Measurements from ENCODE around the gene CNOT1.
A peak's percentile ranks its signal among the peaks of the same experiment; 100 is the strongest.
"Not testable (repeated sequence)": the region's sequence is repeated elsewhere in the genome, so short reads cannot be mapped to it uniquely, and the experiment has no call there.

Gene CNOT1

DNA sequence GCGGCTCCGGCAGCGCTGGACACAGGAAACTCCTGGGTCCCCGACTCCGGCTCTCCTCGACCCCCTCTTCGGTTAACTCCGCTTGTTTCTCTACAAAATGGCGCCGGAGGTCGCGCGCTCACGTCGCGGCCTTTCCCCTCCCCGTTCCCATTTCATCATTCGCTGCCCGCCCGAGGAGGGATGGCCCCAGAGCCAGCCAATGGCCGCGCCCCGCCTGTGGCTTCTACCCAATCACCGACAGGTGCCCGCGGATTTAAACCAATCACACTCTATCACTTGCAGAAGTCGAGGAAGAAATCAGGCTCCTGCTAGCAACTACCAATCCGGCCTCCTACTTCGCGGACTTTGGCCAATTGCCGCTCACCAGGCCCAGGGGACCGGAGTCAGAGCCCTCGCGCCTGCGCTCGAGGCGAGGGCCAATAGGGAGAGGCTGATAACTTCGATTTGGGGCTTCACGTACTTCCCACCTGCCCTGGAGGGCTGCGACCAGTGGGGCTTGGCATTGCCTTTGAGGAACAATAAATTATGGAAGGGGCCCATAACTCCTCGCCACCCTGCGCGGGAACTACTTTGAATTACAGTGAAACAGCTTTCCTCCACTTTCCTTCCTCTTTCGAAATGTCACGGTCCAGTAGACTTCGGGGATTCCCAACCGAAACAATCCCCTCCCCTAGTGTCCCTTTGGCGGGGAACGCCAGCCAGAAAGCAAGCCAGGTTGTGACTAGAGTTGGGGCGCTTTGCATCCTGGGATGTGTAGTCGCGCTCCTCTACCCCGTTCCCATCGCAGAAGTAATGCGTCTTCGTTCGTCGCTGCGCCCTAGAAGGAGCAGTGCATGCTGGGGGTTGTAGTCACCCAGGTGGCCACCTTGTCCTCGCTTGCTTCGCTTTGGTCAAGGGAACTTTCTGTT is at the start of gene CNOT1:
Gene CNOT1, minus strand, starts transcription at position 94 of the 908 bp plus-strand sequence. CDS start 30,489 bp downstream, outside the sequence.
- H3K27ac ChIP-seq (ENCODE audit: low read depth, low read length): peak within 1 kb of the TSS; percentile 99
- H3K4me3 ChIP-seq (ENCODE audit: low read depth, low read length): peak within 1 kb of the TSS; percentile 86
- H3K27me3 ChIP-seq (ENCODE audit: control insufficient read depth, insufficient read depth, low read length): no peaks in the 10 kb centered on the region
- H3K4me1 ChIP-seq (ENCODE audit: control insufficient read depth, insufficient read depth, low read length): 0 out of 2 replicates have a peak, but pooled peaks cover 5% of the 10 kb centered on the region
- no peaks in the 10 kb centered on the region for H3K9me3 ChIP-seq (ENCODE audit: control insufficient read depth, insufficient read depth, low read length)
- peaks cover 12% of the 10 kb centered on the region; the same call in 1 of the 2 replicates for H3K36me3 ChIP-seq (ENCODE audit: control insufficient read depth, insufficient read depth, low read length)
- peak within 1 kb of the TSS; percentile 97 for H3K9ac ChIP-seq (ENCODE audit: low read depth, low read length)

DNA sequence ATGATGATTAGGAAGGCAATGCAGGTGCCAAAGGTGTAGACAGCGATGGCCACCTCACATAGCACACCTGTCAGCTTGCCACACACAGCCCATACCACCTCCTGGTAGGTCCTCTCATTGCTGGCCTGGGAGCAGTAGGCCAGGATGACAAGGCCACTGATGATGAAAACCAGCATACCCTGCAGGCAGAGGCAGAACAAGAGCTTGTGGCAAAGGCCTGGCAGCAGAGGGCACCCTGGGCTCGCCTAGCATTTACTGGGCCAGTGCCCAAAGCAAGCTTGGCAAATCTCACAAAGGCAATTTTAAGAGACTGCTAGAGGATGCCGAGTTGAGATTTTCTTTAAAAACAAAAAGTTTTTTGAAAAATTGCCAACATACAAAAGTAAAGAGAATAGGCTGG is 49.1 kb upstream of the CNOT1 start:
- H3K4me1 ChIP-seq (ENCODE audit: control insufficient read depth, insufficient read depth, low read length): no peaks in the 10 kb centered on the region

DNA sequence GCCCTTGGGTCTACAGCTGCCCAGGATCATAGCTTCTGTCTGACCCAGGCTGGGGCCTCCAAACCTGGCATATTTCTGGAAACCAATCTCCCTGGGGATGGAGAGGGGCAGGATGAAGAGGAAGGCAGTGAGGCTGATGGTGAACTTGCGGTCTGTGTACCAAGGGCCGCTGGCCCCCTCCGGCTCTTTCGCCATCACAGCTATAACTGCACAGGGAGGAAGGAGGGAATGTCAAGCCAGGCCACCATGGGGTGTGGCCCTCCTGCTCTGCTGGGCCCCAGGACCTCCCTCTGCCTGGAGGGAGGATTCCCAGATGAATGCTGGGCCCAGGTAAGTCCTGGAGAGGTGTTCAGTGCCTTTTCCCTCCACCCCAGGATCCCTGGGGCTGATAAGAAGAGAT is 48.6 kb upstream of the CNOT1 start:
- Histone ChIP-seq H3K9me3 (ENCODE audit: control insufficient read depth, insufficient read depth, low read length) (no peaks in the 10 kb centered on the region), H3K27me3 (ENCODE audit: control insufficient read depth, insufficient read depth, low read length) (no peaks in the 10 kb centered on the region), H3K4me1 (ENCODE audit: control insufficient read depth, insufficient read depth, low read length) (no peaks in the 10 kb centered on the region), H3K27ac (ENCODE audit: low read depth, low read length) (no peak overlapping the region), H3K4me3 (ENCODE audit: low read depth, low read length) (no peak overlapping the region), H3K9ac (ENCODE audit: low read depth, low read length) (no peak overlapping the region), H3K36me3 (ENCODE audit: control insufficient read depth, insufficient read depth, low read length) (peaks cover 53% of the 10 kb centered on the region)

More for the DNA sequence above, 49.1 kb upstream of the CNOT1 start:
- Histone ChIP-seq H3K4me3 (ENCODE audit: low read depth, low read length) (no peak overlapping the region), H3K27ac (ENCODE audit: low read depth, low read length) (no peak overlapping the region), H3K36me3 (ENCODE audit: control insufficient read depth, insufficient read depth, low read length) (peaks cover 53% of the 10 kb centered on the region), H3K27me3 (ENCODE audit: control insufficient read depth, insufficient read depth, low read length) (no peaks in the 10 kb centered on the region), H3K9ac (ENCODE audit: low read depth, low read length) (no peak overlapping the region), H3K9me3 (ENCODE audit: control insufficient read depth, insufficient read depth, low read length) (no peaks in the 10 kb centered on the region)

DNA sequence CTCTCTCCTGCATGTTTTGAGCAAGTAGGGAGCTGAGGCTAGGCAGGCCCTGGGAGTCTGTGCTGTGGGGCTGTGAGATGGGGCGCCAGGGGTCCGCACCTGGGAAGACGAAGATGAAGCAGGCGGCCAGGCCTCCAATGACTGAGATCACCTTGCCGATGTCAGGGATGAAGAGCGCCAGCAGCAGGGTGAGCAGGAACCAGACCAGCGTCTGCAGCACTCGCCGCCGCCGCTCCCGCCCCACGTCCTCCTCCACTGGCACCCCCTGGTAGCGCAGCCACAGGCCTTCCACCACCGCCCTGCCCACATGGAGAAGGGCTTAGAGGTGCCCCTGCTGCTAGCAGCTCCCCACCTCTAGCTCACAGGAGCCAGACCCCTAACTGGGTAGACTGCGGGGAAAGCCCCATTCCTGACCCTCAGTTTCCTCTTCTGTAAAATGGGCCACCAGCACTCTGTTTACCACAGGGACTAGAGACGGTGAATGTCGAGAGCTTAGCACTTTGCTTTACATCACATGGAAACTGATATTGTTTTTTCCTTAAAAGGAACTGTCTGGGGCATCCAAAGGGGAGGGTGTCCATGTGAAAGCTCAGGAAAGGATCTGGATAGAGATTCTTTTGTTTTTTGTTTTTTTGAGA is 41.4 kb upstream of the CNOT1 start:
- no peak overlapping the region for H3K9ac ChIP-seq (ENCODE audit: low read depth, low read length)
- peaks cover 48% of the 10 kb centered on the region for H3K36me3 ChIP-seq (ENCODE audit: control insufficient read depth, insufficient read depth, low read length)

DNA sequence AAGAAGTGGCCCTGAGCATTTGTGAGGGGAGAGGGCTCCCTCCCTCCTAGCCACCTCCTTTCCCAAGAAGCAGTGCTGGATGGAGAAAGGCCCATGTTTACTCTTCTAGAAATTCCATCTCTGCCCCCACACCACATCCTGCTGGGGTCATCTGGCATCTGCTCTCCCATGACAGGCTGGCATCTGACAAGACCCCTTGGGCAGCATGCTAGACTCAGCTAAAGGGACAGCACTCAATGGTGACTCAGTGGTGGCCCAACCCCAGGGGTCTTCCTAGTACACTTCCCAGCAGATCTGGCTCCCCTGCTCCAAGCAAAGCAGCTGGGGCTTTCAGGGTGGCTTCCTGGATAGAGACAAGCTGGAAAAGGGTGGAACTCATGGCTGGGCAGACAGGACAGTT is 40.6 kb upstream of the CNOT1 start:
- H3K9ac ChIP-seq (ENCODE audit: low read depth, low read length): no peak overlapping the region
- H3K9me3 ChIP-seq (ENCODE audit: control insufficient read depth, insufficient read depth, low read length): no peaks in the 10 kb centered on the region
- no peaks in the 10 kb centered on the region for H3K4me1 ChIP-seq (ENCODE audit: control insufficient read depth, insufficient read depth, low read length)
- no peak overlapping the region for H3K4me3 ChIP-seq (ENCODE audit: low read depth, low read length)
- no peak overlapping the region for H3K27ac ChIP-seq (ENCODE audit: low read depth, low read length)
- peaks cover 40% of the 10 kb centered on the region for H3K36me3 ChIP-seq (ENCODE audit: control insufficient read depth, insufficient read depth, low read length)
- H3K27me3 ChIP-seq (ENCODE audit: control insufficient read depth, insufficient read depth, low read length): no peaks in the 10 kb centered on the region

More for the DNA sequence above, 41.4 kb upstream of the CNOT1 start:
- Histone ChIP-seq H3K9me3 (ENCODE audit: control insufficient read depth, insufficient read depth, low read length) (no peaks in the 10 kb centered on the region), H3K4me3 (ENCODE audit: low read depth, low read length) (no peak overlapping the region), H3K27me3 (ENCODE audit: control insufficient read depth, insufficient read depth, low read length) (no peaks in the 10 kb centered on the region), H3K27ac (ENCODE audit: low read depth, low read length) (no peak overlapping the region), H3K4me1 (ENCODE audit: control insufficient read depth, insufficient read depth, low read length) (no peaks in the 10 kb centered on the region)

DNA sequence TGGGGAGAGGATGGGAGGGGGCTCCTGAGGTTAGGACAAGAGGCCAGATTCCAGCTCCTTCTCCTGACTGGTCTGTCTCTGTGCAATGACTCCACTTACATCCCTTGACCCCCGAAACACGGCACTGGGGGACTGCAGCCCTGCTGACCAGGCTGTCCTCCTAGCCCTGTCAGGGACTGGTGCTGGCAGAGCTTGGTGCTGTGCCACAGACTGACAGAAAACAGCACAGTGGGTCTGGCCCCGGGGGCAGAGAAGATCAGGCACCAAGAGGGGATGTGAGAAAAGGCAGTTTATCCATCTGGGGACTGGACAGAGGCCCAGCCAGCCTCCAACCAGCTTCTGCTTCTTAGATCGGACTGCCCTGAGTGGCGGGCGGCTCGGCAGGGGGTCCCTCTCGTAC is 35.6 kb upstream of the CNOT1 start:
- H3K27ac ChIP-seq (ENCODE audit: low read depth, low read length): no peak overlapping the region
- no peaks in the 10 kb centered on the region for H3K4me1 ChIP-seq (ENCODE audit: control insufficient read depth, insufficient read depth, low read length)
- peaks cover 16% of the 10 kb centered on the region for H3K36me3 ChIP-seq (ENCODE audit: control insufficient read depth, insufficient read depth, low read length)
- H3K4me3 ChIP-seq (ENCODE audit: low read depth, low read length): no peak overlapping the region
- H3K27me3 ChIP-seq (ENCODE audit: control insufficient read depth, insufficient read depth, low read length): no peaks in the 10 kb centered on the region
- no peaks in the 10 kb centered on the region for H3K9me3 ChIP-seq (ENCODE audit: control insufficient read depth, insufficient read depth, low read length)
- no peak overlapping the region for H3K9ac ChIP-seq (ENCODE audit: low read depth, low read length)

DNA sequence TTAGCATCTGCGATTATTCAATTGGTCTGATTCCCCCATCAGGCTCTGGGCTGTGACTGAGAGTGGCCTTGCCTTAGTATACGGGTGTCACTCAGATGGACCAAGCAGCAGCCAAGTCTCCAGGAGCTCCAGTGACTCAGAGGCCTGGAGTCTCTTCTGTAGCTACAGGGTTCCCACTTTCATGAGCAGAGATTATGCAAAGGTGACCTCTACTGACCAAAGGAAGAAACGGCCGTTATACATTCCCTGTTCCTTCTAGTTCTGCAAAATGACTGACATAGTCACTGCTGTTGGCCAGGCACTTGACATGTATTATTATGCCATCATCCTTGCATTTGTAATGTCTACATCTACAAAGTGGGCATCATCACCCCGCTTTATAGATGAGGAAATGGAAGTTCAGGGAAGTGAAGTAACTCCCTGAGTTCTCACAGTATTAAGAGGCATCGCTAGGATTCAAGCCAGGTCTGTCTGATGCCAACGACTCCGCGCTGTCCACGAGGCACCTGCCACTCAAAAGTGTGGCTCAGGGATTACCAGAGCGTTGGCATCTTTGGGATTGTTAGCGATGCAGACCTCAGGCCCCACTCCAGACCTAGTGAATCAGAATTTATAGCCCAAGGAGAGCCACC is 31.7 kb upstream of the CNOT1 start:
- Histone ChIP-seq H3K27me3 (ENCODE audit: control insufficient read depth, insufficient read depth, low read length) (no peaks in the 10 kb centered on the region), H3K36me3 (ENCODE audit: control insufficient read depth, insufficient read depth, low read length) (no peaks in the 10 kb centered on the region; the same call in 1 of the 2 replicates), H3K4me3 (ENCODE audit: low read depth, low read length) (no peak overlapping the region), H3K4me1 (ENCODE audit: control insufficient read depth, insufficient read depth, low read length) (no peaks in the 10 kb centered on the region), H3K27ac (ENCODE audit: low read depth, low read length) (no peak overlapping the region), H3K9me3 (ENCODE audit: control insufficient read depth, insufficient read depth, low read length) (no peaks in the 10 kb centered on the region), H3K9ac (ENCODE audit: low read depth, low read length) (no peak overlapping the region)

DNA sequence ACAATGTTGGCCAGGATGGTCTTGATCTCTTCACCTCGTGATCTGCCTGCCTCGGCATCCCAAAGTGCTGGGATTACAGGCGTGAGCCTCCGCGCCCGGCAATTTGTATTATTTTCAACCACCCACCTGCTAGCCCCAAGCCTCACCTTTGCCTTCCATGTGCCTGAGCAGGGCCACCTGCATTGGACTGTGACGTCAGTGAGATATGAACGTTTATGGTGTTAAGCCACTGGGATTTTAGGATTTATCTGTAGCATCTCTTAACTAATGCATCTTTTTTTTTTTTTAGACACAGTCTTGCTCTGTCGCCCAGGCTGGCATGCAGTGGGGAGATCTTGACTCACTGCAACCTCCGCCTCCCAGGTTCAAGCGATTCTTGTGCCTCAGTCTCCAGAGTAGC is 30.3 kb upstream of the CNOT1 start:
- not testable (repeated sequence) for H3K4me3 ChIP-seq (ENCODE audit: low read depth, low read length); H3K27me3 ChIP-seq (ENCODE audit: control insufficient read depth, insufficient read depth, low read length); H3K9ac ChIP-seq (ENCODE audit: low read depth, low read length); H3K4me1 ChIP-seq (ENCODE audit: control insufficient read depth, insufficient read depth, low read length); H3K9me3 ChIP-seq (ENCODE audit: control insufficient read depth, insufficient read depth, low read length); H3K36me3 ChIP-seq (ENCODE audit: control insufficient read depth, insufficient read depth, low read length); H3K27ac ChIP-seq (ENCODE audit: low read depth, low read length)

DNA sequence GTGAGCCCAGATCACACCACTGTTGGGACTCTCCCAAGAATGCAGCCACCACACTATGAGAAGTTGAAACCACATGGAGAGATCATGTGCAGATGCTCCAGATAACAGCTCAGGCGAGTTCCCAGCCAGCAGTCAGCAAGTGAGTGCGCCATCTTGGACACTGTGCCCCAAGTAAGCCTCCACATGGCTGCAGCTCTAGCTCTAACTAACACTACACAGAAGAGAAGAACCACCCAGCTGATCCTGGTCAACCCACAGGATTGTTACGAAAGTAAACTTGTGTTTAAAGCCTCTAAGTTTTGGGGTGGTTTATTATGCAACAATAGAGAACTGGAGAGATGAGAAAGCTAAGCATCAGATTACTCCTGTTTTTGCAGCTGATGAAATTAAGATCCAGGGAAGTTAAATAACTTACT is 29.2 kb upstream of the CNOT1 start:
- no peaks in the 10 kb centered on the region for H3K9me3 ChIP-seq (ENCODE audit: control insufficient read depth, insufficient read depth, low read length)
- H3K4me1 ChIP-seq (ENCODE audit: control insufficient read depth, insufficient read depth, low read length): no peaks in the 10 kb centered on the region
- no peaks in the 10 kb centered on the region for H3K27me3 ChIP-seq (ENCODE audit: control insufficient read depth, insufficient read depth, low read length)
- H3K36me3 ChIP-seq (ENCODE audit: control insufficient read depth, insufficient read depth, low read length): no peaks in the 10 kb centered on the region
- H3K9ac ChIP-seq (ENCODE audit: low read depth, low read length): no peak overlapping the region
- no peak overlapping the region for H3K27ac ChIP-seq (ENCODE audit: low read depth, low read length)
- H3K4me3 ChIP-seq (ENCODE audit: low read depth, low read length): no peak overlapping the region

DNA sequence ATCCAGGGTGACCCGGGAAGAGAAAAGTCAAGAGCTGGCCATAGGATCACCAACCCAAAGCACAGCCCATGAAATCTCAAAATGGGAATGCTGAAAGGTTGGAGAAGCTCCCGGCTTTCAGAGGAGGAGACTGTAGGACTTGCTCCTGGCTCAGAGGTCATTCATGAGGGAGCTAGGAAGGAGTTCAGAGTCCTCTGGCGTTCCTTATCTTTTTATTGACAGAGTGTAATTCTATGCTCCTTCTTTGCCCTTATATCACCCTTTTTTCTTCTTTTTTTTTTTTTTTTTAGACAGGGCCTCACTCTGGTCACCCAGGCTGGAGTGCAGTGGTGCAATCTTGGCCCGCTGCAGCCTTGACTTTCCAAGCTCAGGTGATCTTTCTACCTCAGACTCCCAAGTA is 27.3 kb upstream of the CNOT1 start:
- H3K27ac ChIP-seq (ENCODE audit: low read depth, low read length): no peak overlapping the region
- peaks cover 4% of the 10 kb centered on the region for H3K4me1 ChIP-seq (ENCODE audit: control insufficient read depth, insufficient read depth, low read length)
- no peaks in the 10 kb centered on the region for H3K36me3 ChIP-seq (ENCODE audit: control insufficient read depth, insufficient read depth, low read length)
- no peaks in the 10 kb centered on the region for H3K9me3 ChIP-seq (ENCODE audit: control insufficient read depth, insufficient read depth, low read length)
- H3K4me3 ChIP-seq (ENCODE audit: low read depth, low read length): no peak overlapping the region
- no peak overlapping the region for H3K9ac ChIP-seq (ENCODE audit: low read depth, low read length)
- H3K27me3 ChIP-seq (ENCODE audit: control insufficient read depth, insufficient read depth, low read length): no peaks in the 10 kb centered on the region

DNA sequence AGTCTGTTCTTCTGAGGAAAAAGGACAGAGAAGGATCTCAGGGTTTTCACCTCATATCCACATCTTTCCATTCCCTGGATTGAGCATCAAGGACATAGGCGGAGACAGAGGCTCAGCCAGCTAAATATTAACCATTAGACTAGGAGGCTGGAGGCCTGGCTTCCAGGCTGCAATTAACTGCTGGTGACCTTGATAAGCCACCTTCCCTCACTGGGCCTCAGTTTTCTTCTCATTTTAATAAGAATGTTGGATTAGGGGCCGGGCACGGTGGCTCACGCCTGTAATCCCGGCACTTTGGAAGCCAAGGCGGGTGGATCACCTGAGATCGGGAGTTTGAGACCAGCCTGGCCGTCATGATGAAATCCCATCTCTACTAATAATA is 25.6 kb upstream of the CNOT1 start:
- H3K9me3 ChIP-seq (ENCODE audit: control insufficient read depth, insufficient read depth, low read length): no peaks in the 10 kb centered on the region
- H3K27me3 ChIP-seq (ENCODE audit: control insufficient read depth, insufficient read depth, low read length): no peaks in the 10 kb centered on the region
- peaks cover 4% of the 10 kb centered on the region for H3K4me1 ChIP-seq (ENCODE audit: control insufficient read depth, insufficient read depth, low read length)
- no peak overlapping the region for H3K27ac ChIP-seq (ENCODE audit: low read depth, low read length)
- H3K9ac ChIP-seq (ENCODE audit: low read depth, low read length): no peak overlapping the region
- H3K4me3 ChIP-seq (ENCODE audit: low read depth, low read length): no peak overlapping the region
- no peaks in the 10 kb centered on the region for H3K36me3 ChIP-seq (ENCODE audit: control insufficient read depth, insufficient read depth, low read length)

Data from HUES48 (cell line).